K562 (cell line): Measurements from ENCODE around the gene UBE2V1. TPM values are rescaled to one million over a fixed set of nuclear protein-coding genes. Genes with fewer than 3 reads are reported as not detected.

Source experiments
- ATAC-seq: fragments of 200-7000 bp; cut with Tn5 transposase; 3 replicates; pipeline ENCODE4 v1.9.1; 2020; ENCODE audit warnings: moderate library complexity
- BruUV-seq: library from RNA; stranded (reverse); fragments of 400-500 nt; replicated peaks from 2 replicates; lab custom pipeline; 2021; lab: Mats Ljungman, UMichigan
- CTCF ChIA-PET: fragments of 300-600 bp; formaldehyde crosslinking; extraction: SDS; loops from one replicate; lab custom pipeline; 2021; ENCODE audit warnings: low intra/inter-chr PET ratio; lab: Yijun Ruan, JAX
- POLR2A ChIA-PET: fragments of 300-600, 350-650 bp; sonication (Branson Sonifier 250); formaldehyde crosslinking; extraction: SDS; loops from one replicate; lab custom pipeline; 2021; ENCODE audit warnings: antibody characterized with exemption, inconsistent platforms; lab: Yijun Ruan, JAX
- DNase-seq, 4 experiments: peaks; one replicate each; pipeline versions ENCODE4 v3.0.0 to v3.0.0-alpha.2; 2011 to 2018; ENCODE audit warnings: low spot score in 3 of 4, mixed read lengths in 3 of 4; ENCODE audit errors: extremely low read depth in 1 of 4
- FAIRE-seq: peaks from 2 replicates; lab custom pipeline; 2011; peaks lifted over from hg19 to GRCh38; lab: Jason Lieb, UNC
- H2AFZ ChIP-seq: 2 replicates; pipeline ENCODE4 v1.6.0; 2011; ENCODE audit warnings: low read depth, low read length, control low read depth, inconsistent platforms
- H3K27ac ChIP-seq: fragments of 200-600 bp; 3 replicates; pipeline ENCODE4 v1.8.0; 2011; ENCODE audit warnings: low read depth, mild to moderate bottlenecking, control low read depth, inconsistent platforms, low read length, moderate library complexity, mixed read lengths; ENCODE audit errors: extremely low read depth
- H3K27me3 ChIP-seq, 2 experiments: fragments of 300-600 bp in 1 of 2; 2 replicates in 1 of 2; 3 replicates in 1 of 2; pipeline versions ENCODE4 v1.6.0 to v1.8.0; 2011; ENCODE audit warnings: inconsistent platforms in 2 of 2, low read length in 2 of 2, mild to moderate bottlenecking in 1 of 2, mixed read lengths in 1 of 2, moderate library complexity in 1 of 2; ENCODE audit not compliant: control insufficient read depth in 2 of 2, insufficient read depth in 2 of 2
- H3K36me3 ChIP-seq: fragments of 300-600 bp; 3 replicates; pipeline ENCODE4 v1.8.0; 2011; ENCODE audit warnings: mild to moderate bottlenecking, low read length, inconsistent platforms; ENCODE audit not compliant: control insufficient read depth, insufficient read depth
- H3K4me1 ChIP-seq, 2 experiments: fragments of 200-600 bp in 1 of 2; replicated peaks in 1 of 2; 2 replicates in 1 of 2; 3 replicates in 1 of 2; pipeline versions ENCODE4 v1.5.1 to v1.8.0; 2011; ENCODE audit warnings: inconsistent platforms in 2 of 2, low read length in 2 of 2, mild to moderate bottlenecking in 1 of 2, mixed read lengths in 1 of 2, moderate library complexity in 1 of 2; ENCODE audit not compliant: control insufficient read depth in 2 of 2, insufficient read depth in 2 of 2
- H3K4me2 ChIP-seq: 2 replicates; pipeline ENCODE4 v1.6.1; 2011; ENCODE audit warnings: low read length, control low read depth, inconsistent platforms, mixed read lengths; ENCODE audit not compliant: insufficient read depth
- H3K4me3 ChIP-seq: fragments of 200-600 bp; sonication (generic), shearing (Covaris generic); 2 replicates; pipeline ENCODE4 v1.5.1; 2016; ENCODE audit warnings: control low read depth, inconsistent platforms
- H3K79me2 ChIP-seq: fragments of 200-600 bp; 3 replicates; pipeline ENCODE4 v1.8.0; 2011; ENCODE audit warnings: low read length, inconsistent platforms; ENCODE audit not compliant: control insufficient read depth, insufficient read depth
- H3K9ac ChIP-seq, 2 experiments: 2 replicates each; pipeline versions ENCODE4 v1.6.0 to v1.6.1; 2011; ENCODE audit warnings: low read depth in 2 of 2, low read length in 2 of 2, control low read depth in 1 of 2, inconsistent platforms in 1 of 2, mild to moderate bottlenecking in 1 of 2, mixed read lengths in 1 of 2; ENCODE audit not compliant: insufficient read depth in 1 of 2
- H3K9me1 ChIP-seq: one replicate; pipeline ENCODE4 v1.6.0; 2011; ENCODE audit warnings: inconsistent platforms, mild to moderate bottlenecking, low read length, moderate library complexity; ENCODE audit not compliant: control insufficient read depth, insufficient read depth
- H3K9me3 ChIP-seq: replicated peaks from 2 replicates; pipeline ENCODE4 v1.5.1; 2011; ENCODE audit warnings: low read depth, low read length, inconsistent platforms; ENCODE audit not compliant: control insufficient read depth, insufficient read depth
- H4K20me1 ChIP-seq: replicated peaks from 2 replicates; pipeline ENCODE4 v1.6.1; 2011; ENCODE audit warnings: low read length, inconsistent platforms, mixed read lengths; ENCODE audit not compliant: control insufficient read depth, insufficient read depth
- ARID1B ChIP-seq: fragments of 450-650 bp; IDR thresholded peaks from 2 replicates; pipeline ENCODE4 v1.6.1; 2016; ENCODE audit warnings: antibody characterized with exemption, mild to moderate bottlenecking, inconsistent platforms
- ATF4 ChIP-seq: fragments of 450-650 bp; formaldehyde crosslinking; IDR thresholded peaks from 2 replicates; pipeline ENCODE4 v1.4.0; 2022; ENCODE audit warnings: mild to moderate bottlenecking, moderate library complexity
- CBFB ChIP-seq: sonication (generic); formaldehyde crosslinking; IDR thresholded peaks from 2 replicates; pipeline ENCODE4 v1.4.0; 2020; ENCODE audit warnings: mild to moderate bottlenecking, missing genetic modification reagents
- CC2D1A ChIP-seq: fragments of 450-650 bp; IDR thresholded peaks from 2 replicates; pipeline ENCODE4 v1.6.1; 2017; ENCODE audit warnings: mild to moderate bottlenecking
- EGR1 ChIP-seq: fragments of 450-650 bp; conservative IDR thresholded peaks from 2 replicates; pipeline ENCODE4 v1.6.1; 2017; ENCODE audit warnings: mild to moderate bottlenecking
- HDGF ChIP-seq: fragments of 450-650 bp; IDR thresholded peaks from 2 replicates; pipeline ENCODE4 v1.6.1; 2016
- MTA2 ChIP-seq: fragments of 450-650 bp; IDR thresholded peaks from 2 replicates; pipeline ENCODE4 v1.6.1; 2016; ENCODE audit warnings: low read depth
- MYBL2 ChIP-seq, 2 experiments: fragments of 450-650 bp in 1 of 2; sonication (generic) in 1 of 2; formaldehyde crosslinking in 1 of 2; IDR thresholded peaks; 2 replicates each; pipeline versions ENCODE4 v1.6.1 to v1.8.1; 2017 to 2022; ENCODE audit warnings: borderline replicate concordance in 1 of 2, inconsistent platforms in 1 of 2, low read depth in 1 of 2, mild to moderate bottlenecking in 1 of 2, missing genetic modification reagents in 1 of 2, moderate library complexity in 1 of 2
- NRF1 ChIP-seq, 2 experiments: fragments of 450-650 bp; IDR thresholded peaks in 1 of 2; conservative IDR thresholded peaks in 1 of 2; 2 replicates each; pipeline ENCODE4 v1.6.1; 2014; ENCODE audit warnings: mild to moderate bottlenecking in 2 of 2
- POU5F1 ChIP-seq: fragments of 150-350 bp; IDR thresholded peaks from 2 replicates; pipeline ENCODE4 v1.6.1; 2014; ENCODE audit warnings: borderline replicate concordance, low read length, low read depth, mild to moderate bottlenecking; ENCODE audit not compliant: partially characterized antibody
- PREB ChIP-seq: sonication (generic); formaldehyde crosslinking; IDR thresholded peaks from 2 replicates; pipeline ENCODE4 v1.8.1; 2023; ENCODE audit warnings: mild to moderate bottlenecking, missing genetic modification reagents
- RBM14 ChIP-seq: fragments of 200-400 bp; formaldehyde crosslinking; IDR thresholded peaks from 2 replicates; pipeline ENCODE4 v1.6.1; 2018; ENCODE audit warnings: low read depth, mild to moderate bottlenecking, low read length, moderate library complexity, borderline replicate concordance; ENCODE audit not compliant: insufficient read depth
- RBM25 ChIP-seq: fragments of 200-400 bp; formaldehyde crosslinking; IDR thresholded peaks from 2 replicates; pipeline ENCODE4 v1.6.1; 2018; ENCODE audit warnings: low read length, low read depth, moderate library complexity; ENCODE audit not compliant: severe bottlenecking
- SRSF9 ChIP-seq: fragments of 200-400 bp; formaldehyde crosslinking; IDR thresholded peaks from 2 replicates; pipeline ENCODE4 v1.6.1; 2017; ENCODE audit warnings: low read depth, low read length, borderline replicate concordance
- TCF15 ChIP-seq: fragments of 250-450 bp; sonication (Bioruptor Pico); IDR thresholded peaks from 2 replicates; pipeline ENCODE4 v1.8.0; 2022; ENCODE audit warnings: moderate library complexity, mild to moderate bottlenecking, inconsistent platforms
- ZSCAN29 ChIP-seq: fragments of 450-650 bp; IDR thresholded peaks from 2 replicates; pipeline ENCODE4 v1.6.1; 2017
- ZZZ3 ChIP-seq: fragments of 450-650 bp; IDR thresholded peaks from 2 replicates; pipeline ENCODE4 v1.6.1; 2016; ENCODE audit warnings: antibody characterized with exemption, mild to moderate bottlenecking, moderate library complexity
- WGBS: fragments of 100-300 bp; shearing (Covaris generic); methylation state at CpG from one replicate; pipeline ENCODE4 v1.1.6; 2016; ENCODE audit warnings: low coverage, mixed read lengths; ENCODE audit not compliant: insufficient coverage; ENCODE audit errors: missing lambda C conversion rate; 5-methylcytosine and 5-hydroxymethylcytosine counted together
- in situ Hi-C: fragments of 300-500 bp; cut with MboI; formaldehyde crosslinking; loops from 4 replicates; pipeline ENCODE4 v1.15.0; 2018; ENCODE audit warnings: inconsistent platforms, mixed read lengths
- intact Hi-C: fragments of 100-400 bp; cut with micrococcal nuclease; formaldehyde crosslinking; loops from 2 replicates; pipeline ENCODE4 v1.14.2; 2022
- polyA plus RNA-seq, 8 experiments: library from polyadenylated mRNA; depleted of rRNA in 4 of 8; stranded (reverse) in 5 of 8; unstranded in 3 of 8; fragments of >200 nt; fragmentation: Nextera tagmentation in 2 of 8; fragmentation: Illumina TruSeq in 1 of 8; extraction: Ambion mirVana in 2 of 8; extraction: Trizol in 1 of 8; gene quantifications; 2 replicates each; pipeline versions ENCODE4 v1.2.1 to v1.2.3, GENCODE V29; 2011 to 2014; ENCODE audit warnings: inconsistent platforms in 1 of 8, missing spikeins in 1 of 8
- total RNA-seq, 7 experiments: library from RNA; depleted of rRNA in 6 of 7; stranded (reverse); fragments of >200 nt in 6 of 7; fragmentation: Illumina TruSeq in 2 of 7; extraction: Trizol in 2 of 7; gene quantifications; 2 replicates each; pipeline versions ENCODE4 v1.2.1 to v1.2.3, GENCODE V29; 2011 to 2021; ENCODE audit warnings: low replicate concordance in 1 of 7

Gene UBE2V1
- total and polyA plus RNA-seq, 9 of the 15 experiments (the other 6 are each of a cell fraction or from before 2014, with no cell fraction given): 93.0 to 357 (median 119) TPM

- TF ChIP-seq TCF15 (CRISPR knock-in tag) (no peak), RBM25 (no peak), PREB (peak; percentile 67; the same call in 1 of the 2 replicates), HDGF (0 out of 2 replicates have a peak, but pooled peaks have one; percentile 42), ARID1B (0 out of 2 replicates have a peak, but pooled peaks have one; percentile 5)
Measured at GRCh38 chr20:50152394-50153152, 39.6 kb upstream of the UBE2V1 start (continued).

GRCh38 chr20:50151034-50151743 lies 38.2 kb upstream of the UBE2V1 start:
- peak in 2 of 4 experiments; percentile 39 to 55 for DNase-seq
- no peak overlapping the region for H2AFZ ChIP-seq
- H3K27me3 ChIP-seq: no peaks in the 10 kb centered on the region
- H3K4me1 ChIP-seq: peaks cover 42 to 69% of the 10 kb centered on the region in 2 experiments
- H3K9me3 ChIP-seq: no peaks in the 10 kb centered on the region
- peaks cover 68% of the 10 kb centered on the region for H3K79me2 ChIP-seq
- H3K36me3 ChIP-seq: peaks cover 51% of the 10 kb centered on the region; the same call in 2 of the 3 replicates
- FAIRE-seq: peak; percentile 88
- peak overlapping the region; percentile 4 to 15; a peak in 3 of 4 replicates for H3K9ac ChIP-seq
- H3K9me1 ChIP-seq: no peaks in the 10 kb centered on the region
- intact Hi-C loops: loop anchor here (5.0 kb wide), 1 partner anchor 64 kb away; no protein-coding TSS in a partner anchor
- H4K20me1 ChIP-seq: peaks cover 15% of the 10 kb centered on the region; the same call in 1 of the 2 replicates
- 51% methylated on average over 7 of the region's 10 CpGs for WGBS
- peak overlapping the region; percentile 18; the same call in 1 of the 2 replicates for H3K4me2 ChIP-seq
- POLR2A ChIA-PET: interaction anchor here (0.6 to 3.5 kb wide), 4 partner anchors 17 to 167 kb away, joined by 3 to 22 read pairs (median 4); partner anchors contain the start of gene UBE2V1
- CTCF ChIA-PET: no interaction called here
- BruUV-seq: TSS peak; percentile 16
- in situ Hi-C loops: no loop called here
- no peak for ATAC-seq
- H3K27ac ChIP-seq: no peak overlapping the region; the same call in 2 of the 3 replicates
- H3K4me3 ChIP-seq: no peak overlapping the region
- no peak for TF ChIP-seq CC2D1A
- no peak for TF ChIP-seq MYBL2 (IDR thresholded peaks at IDR 0.05; ENCODE audit: low read depth)
- no peak for TF ChIP-seq MYBL2 (CRISPR knock-in tag; IDR thresholded peaks at IDR 0.05; ENCODE audit: borderline replicate concordance)
- TF ChIP-seq MTA2: 0 out of 2 replicates have a peak, but pooled peaks have one; percentile 13
- TF ChIP-seq NRF1 (conservative IDR thresholded peaks at IDR 0.05 in 1 of 2, IDR thresholded peaks at IDR 0.05 in 1 of 2): no peak
- no peak for TF ChIP-seq RBM14
- TF ChIP-seq ZSCAN29: no peak
- no peak for TF ChIP-seq ATF4 (CRISPR knock-in tag)
- peak; percentile 50 for TF ChIP-seq EGR1
- no peak for TF ChIP-seq POU5F1
- no peak for TF ChIP-seq SRSF9
- TF ChIP-seq ZZZ3: no peak
- TF ChIP-seq CBFB (CRISPR knock-in tag): no peak
